ENCODE results near the gene INTS1. TPM values are rescaled to one million over a fixed set of nuclear protein-coding genes. Genes with fewer than 3 reads are reported as not detected.

Gene INTS1
- total and polyA plus RNA-seq, 7 donors = 16.2 to 78.3 (median 22.9) TPM

DNA sequence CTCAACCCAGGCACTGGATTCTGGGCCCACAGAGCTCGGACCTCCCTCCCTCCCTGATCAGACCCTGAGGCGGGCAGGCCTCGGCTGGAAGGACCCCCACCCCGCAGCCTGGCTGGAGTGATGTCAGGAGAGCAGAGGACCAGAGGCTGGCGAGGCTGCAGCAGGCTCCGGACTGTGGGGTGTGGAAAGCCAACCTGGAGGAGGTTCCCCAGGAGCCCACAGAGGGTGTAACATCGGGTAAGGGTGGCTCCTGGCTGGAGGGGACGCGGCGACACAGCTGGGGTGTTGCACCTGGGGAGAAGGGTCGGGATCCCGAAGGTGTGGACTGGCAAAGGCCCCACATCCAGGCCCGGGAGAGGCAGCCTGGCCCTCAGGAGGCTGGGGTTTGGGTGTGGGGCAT is 36.0 kb downstream of the INTS1 start:
- no peak overlapping the region for H3K4me3 ChIP-seq
- intact Hi-C loops (cut with DNase I) = no loop called here
- no peaks in the 10 kb centered on the region for H3K27me3 ChIP-seq
- TF ChIP-seq, protein P1, sequence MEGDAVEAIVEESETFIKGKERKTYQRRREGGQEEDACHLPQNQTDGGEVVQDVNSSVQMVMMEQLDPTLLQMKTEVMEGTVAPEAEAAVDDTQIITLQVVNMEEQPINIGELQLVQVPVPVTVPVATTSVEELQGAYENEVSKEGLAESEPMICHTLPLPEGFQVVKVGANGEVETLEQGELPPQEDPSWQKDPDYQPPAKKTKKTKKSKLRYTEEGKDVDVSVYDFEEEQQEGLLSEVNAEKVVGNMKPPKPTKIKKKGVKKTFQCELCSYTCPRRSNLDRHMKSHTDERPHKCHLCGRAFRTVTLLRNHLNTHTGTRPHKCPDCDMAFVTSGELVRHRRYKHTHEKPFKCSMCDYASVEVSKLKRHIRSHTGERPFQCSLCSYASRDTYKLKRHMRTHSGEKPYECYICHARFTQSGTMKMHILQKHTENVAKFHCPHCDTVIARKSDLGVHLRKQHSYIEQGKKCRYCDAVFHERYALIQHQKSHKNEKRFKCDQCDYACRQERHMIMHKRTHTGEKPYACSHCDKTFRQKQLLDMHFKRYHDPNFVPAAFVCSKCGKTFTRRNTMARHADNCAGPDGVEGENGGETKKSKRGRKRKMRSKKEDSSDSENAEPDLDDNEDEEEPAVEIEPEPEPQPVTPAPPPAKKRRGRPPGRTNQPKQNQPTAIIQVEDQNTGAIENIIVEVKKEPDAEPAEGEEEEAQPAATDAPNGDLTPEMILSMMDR (IDR thresholded peaks at IDR 0.05) = no peak
- no peak for TF ChIP-seq EP300 (IDR thresholded peaks at IDR 0.05)
- TF ChIP-seq POLR2AphosphoS5 (IDR thresholded peaks at IDR 0.05) = no peak
- no peak for TF ChIP-seq POLR2A (IDR thresholded peaks at IDR 0.05)
- H3K36me3 ChIP-seq = peaks cover 24 to 43% (median 31%) of the 10 kb centered on the region in 4 donors
- DNase-seq = no peak
- peak overlapping the region in 3 of 4 donors; percentile 83 to 86 (median 85) for H3K27ac ChIP-seq
- peaks cover 2 to 39% (median 35%) of the 10 kb centered on the region in 4 donors for H3K4me1 ChIP-seq
- no peaks in the 10 kb centered on the region for H3K9me3 ChIP-seq
- 91 to 93% methylated on average over 13 of the region's 13 CpGs for WGBS, 2 donors

DNA sequence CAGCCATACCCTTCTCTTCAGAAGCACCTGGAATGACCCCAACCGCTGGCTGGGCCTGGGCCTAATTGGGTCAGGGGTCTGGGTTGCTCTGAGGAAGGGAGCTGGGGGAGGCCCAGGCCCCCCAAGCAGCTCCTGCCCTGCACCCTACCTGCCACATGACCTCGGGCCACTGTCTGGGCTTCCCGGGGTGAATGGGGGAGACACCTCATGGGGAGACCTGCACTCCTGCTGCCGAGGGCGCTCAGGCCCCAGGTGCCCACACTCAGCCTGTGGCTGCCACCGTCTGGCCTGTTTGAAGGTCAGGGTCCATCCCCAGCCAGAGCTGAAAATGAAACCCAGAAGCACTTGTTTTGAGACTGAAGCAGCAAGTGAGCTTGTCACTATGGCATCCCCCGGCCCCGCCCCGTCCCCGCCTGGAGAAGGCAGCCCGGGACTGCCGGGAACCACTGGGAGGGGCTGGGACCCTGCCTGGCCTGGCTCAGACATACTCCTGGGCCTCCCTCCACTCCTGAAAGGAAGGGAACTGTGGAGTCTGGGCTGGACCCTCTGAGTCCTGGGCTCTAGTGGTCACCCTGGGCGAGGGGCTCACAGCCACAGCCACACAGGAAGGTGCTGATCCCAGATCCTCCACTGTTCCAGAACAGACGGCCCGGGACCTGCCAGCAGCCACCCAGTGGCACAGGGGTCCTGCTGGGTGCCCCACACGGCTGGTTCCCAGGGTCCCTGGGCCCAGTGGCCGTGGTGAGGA is 37.5 kb downstream of the INTS1 start:
- 17 to 48% methylated on average over 17 of the region's 17 CpGs for WGBS, 2 donors
- Histone ChIP-seq H3K9me3 (no peaks in the 10 kb centered on the region), H3K27me3 (no peaks in the 10 kb centered on the region), H3K27ac (peak overlapping the region; percentile 74 to 86 (median 84)), H3K36me3 (peaks cover 12 to 28% (median 17%) of the 10 kb centered on the region in 4 donors), H3K4me1 (peaks cover 2 to 54% (median 49%) of the 10 kb centered on the region in 4 donors), H3K4me3 (peak overlapping the region in 1 of 4 donors; percentile 16)
- TF ChIP-seq POLR2A (IDR thresholded peaks at IDR 0.05) (no peak), EP300 (IDR thresholded peaks at IDR 0.05) (no peak), POLR2AphosphoS5 (IDR thresholded peaks at IDR 0.05) (peak in 3 of 4 donors; percentile 32 to 57 (median 39))
- TF ChIP-seq, protein P1 (IDR thresholded peaks at IDR 0.05) = no peak
- intact Hi-C loops (cut with DNase I) = loop anchor here (2.0 kb wide), 1 partner anchor 64 kb away; the partner anchor contains the start of gene MAFK
- peak; percentile 91 for DNase-seq

DNA sequence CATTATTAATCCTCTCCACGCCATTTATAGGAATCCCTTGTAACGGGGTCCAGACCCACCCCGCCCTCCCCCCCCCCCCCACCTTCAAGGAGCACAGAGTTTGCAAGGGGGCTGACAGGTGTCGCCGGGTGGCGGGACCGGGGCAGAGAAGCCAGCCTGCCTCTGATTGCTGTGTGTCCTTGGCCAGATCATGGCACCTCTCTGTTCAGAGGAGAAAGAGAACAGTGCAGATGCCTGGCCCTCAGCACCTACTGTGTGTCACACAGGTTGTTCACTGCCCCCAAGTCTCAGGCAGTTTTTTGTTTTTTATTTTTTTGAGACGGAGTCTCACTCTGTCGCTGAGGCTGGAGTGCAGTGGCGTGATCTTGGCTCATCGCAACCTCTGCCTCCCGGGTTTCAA is 39.5 kb downstream of the INTS1 start:
- H3K4me1 ChIP-seq = peaks cover 2 to 72% (median 68%) of the 10 kb centered on the region in 4 donors
- intact Hi-C loops (cut with DNase I) = no loop called here
- peaks cover 0 to 8% (median 0%) of the 10 kb centered on the region in 4 donors for H3K36me3 ChIP-seq

DNA sequence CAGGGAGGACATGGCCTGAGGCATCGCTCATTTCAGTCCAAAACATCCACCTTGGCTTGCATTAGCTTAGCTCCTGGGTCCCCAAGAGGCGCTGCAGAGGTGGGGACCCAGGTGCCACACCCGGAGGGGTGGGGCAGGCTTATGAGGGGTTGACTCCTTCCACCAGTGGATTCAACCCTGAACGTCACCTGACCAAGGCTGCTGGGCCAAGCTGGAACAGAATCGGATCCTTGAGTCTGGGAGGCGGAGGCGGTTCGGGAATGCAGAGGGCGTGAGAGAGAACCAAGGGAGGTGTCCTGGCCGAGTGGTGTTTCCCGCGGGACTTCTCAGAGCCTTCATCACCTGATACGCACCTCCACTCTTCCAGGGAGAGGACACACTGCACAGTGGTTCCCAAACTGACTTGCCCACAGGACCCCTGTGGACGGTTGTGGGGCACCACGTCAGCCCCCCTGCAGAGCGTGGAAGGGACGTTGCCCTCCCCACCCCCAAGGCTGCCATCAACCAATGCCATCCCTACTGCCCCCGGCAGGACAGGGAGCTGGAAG is 40.4 kb downstream of the INTS1 start:
- Histone ChIP-seq H3K4me3 (no peak overlapping the region), H3K36me3 (no peaks in the 10 kb centered on the region), H3K27ac (peak overlapping the region in 2 of 4 donors; percentile 4 to 94), H3K9me3 (no peaks in the 10 kb centered on the region), H3K27me3 (no peaks in the 10 kb centered on the region), H3K4me1 (peaks cover 5 to 76% (median 72%) of the 10 kb centered on the region in 4 donors)
- intact Hi-C loops (cut with DNase I) = no loop called here
- 37 to 75% methylated on average over 18 of the region's 18 CpGs for WGBS, 2 donors
- no peak for TF ChIP-seq POLR2AphosphoS5 (IDR thresholded peaks at IDR 0.05)
- no peak for TF ChIP-seq POLR2A (IDR thresholded peaks at IDR 0.05)
- no peak for TF ChIP-seq EP300 (IDR thresholded peaks at IDR 0.05)
- TF ChIP-seq, protein P1 (IDR thresholded peaks at IDR 0.05) = no peak
- no peak for DNase-seq

More for the DNA sequence above, 39.5 kb downstream of the INTS1 start:
- H3K9me3 ChIP-seq = no peaks in the 10 kb centered on the region
- TF ChIP-seq EP300 (IDR thresholded peaks at IDR 0.05) = no peak
- TF ChIP-seq POLR2A (IDR thresholded peaks at IDR 0.05) = no peak
- TF ChIP-seq, protein P1 (IDR thresholded peaks at IDR 0.05) = no peak
- no peak for TF ChIP-seq POLR2AphosphoS5 (IDR thresholded peaks at IDR 0.05)
- H3K27ac ChIP-seq = no peak overlapping the region
- no peaks in the 10 kb centered on the region for H3K27me3 ChIP-seq
- WGBS, 2 donors = 68 to 85% methylated on average over 12 of the region's 12 CpGs
- no peak for DNase-seq
- H3K4me3 ChIP-seq = no peak overlapping the region

All from sigmoid colon (tissue), 7 donors.